NCI-H2171 (cell line): Measurements from ENCODE around the gene INTS7.
A peak's percentile ranks its signal among the peaks of the same experiment; 100 is the strongest.
"Not testable (repeated sequence)": the region's sequence is repeated elsewhere in the genome, so short reads cannot be mapped to it uniquely, and the experiment has no call there.

Experiments used
- DNase-seq: peaks from one replicate; lab custom pipeline; 2025; lab: John Stamatoyannopoulos, UW

INTS7 gene

GRCh38 chr1:211985556-211986264, 49.6 kb downstream of the INTS7 start:
- DNase-seq, result no peak

GRCh38 chr1:211978596-211978995, 56.8 kb downstream of the INTS7 start:
- DNase-seq, result no peak

GRCh38 chr1:211975152-211975941, 60.0 kb downstream of the INTS7 start:
- no peak for DNase-seq

GRCh38 chr1:211973541-211973940, 61.8 kb downstream of the INTS7 start:
- DNase-seq, result no peak

- no peak for DNase-seq
Observed at GRCh38 chr1:211968200-211968834, 67.0 kb downstream of the INTS7 start.

GRCh38 chr1:211967704-211968103, 67.7 kb downstream of the INTS7 start:
- no peak for DNase-seq

- no peak for DNase-seq
Observed at GRCh38 chr1:211965108-211965805, 70.1 kb downstream of the INTS7 start.

- no peak for DNase-seq
Observed at GRCh38 chr1:211959680-211960079, 75.7 kb downstream of the INTS7 start.

- DNase-seq, result no peak
Observed at GRCh38 chr1:211959221-211959620, 76.1 kb downstream of the INTS7 start.

- not testable (repeated sequence) for DNase-seq
Observed at GRCh38 chr1:211954028-211954427, 81.3 kb downstream of the INTS7 start.

- DNase-seq, result not testable (repeated sequence)
Observed at GRCh38 chr1:211953543-211953942, 81.8 kb downstream of the INTS7 start.

- no peak for DNase-seq
Observed at GRCh38 chr1:211952299-211952698, 83.1 kb downstream of the INTS7 start.

- no peak for DNase-seq
Observed at GRCh38 chr1:211951856-211952255, 83.5 kb downstream of the INTS7 start.

- no peak for DNase-seq
Observed at GRCh38 chr1:211948377-211948776, 87.0 kb downstream of the INTS7 start.

GRCh38 chr1:211947396-211948295, 87.7 kb downstream of the INTS7 start:
- peak; percentile 28 for DNase-seq

- DNase-seq, result no peak
Observed at GRCh38 chr1:211944733-211945500, 90.4 kb downstream of the INTS7 start.

- DNase-seq, result no peak
Observed at GRCh38 chr1:211942583-211942982, 92.8 kb downstream of the INTS7 start.

GRCh38 chr1:211939876-211940468, 95.4 kb downstream of the INTS7 start:
- DNase-seq, result no peak

- DNase-seq, result no peak
Observed at GRCh38 chr1:211938561-211938997, 96.8 kb downstream of the INTS7 start.

- DNase-seq, result not testable (repeated sequence)
Observed at GRCh38 chr1:211937422-211937821, 97.9 kb downstream of the INTS7 start.
